Activated CD4-positive, alpha-beta T cell treated with anti-CD3 and anti-CD28 coated beads for 36 hours (primary cell): Measurements from ENCODE around the gene GPT2. TPM values are rescaled to one million over a fixed set of nuclear protein-coding genes. Genes with fewer than 3 reads are reported as not detected.

Experiments used
- ATAC-seq: fragments of 200-7000 bp; cut with Tn5 transposase; one replicate; pipeline ENCODE4 v1.10.0; 2021; ENCODE audit warnings: mild to moderate bottlenecking, moderate library complexity
- CTCF ChIA-PET: fragments of 350-600 bp; sonication (Branson Sonifier 250); formaldehyde crosslinking; loops from one replicate; lab custom pipeline; 2021; ENCODE audit warnings: antibody characterized with exemption; lab: Charles Lee
- POLR2A ChIA-PET: fragments of 350-600 bp; sonication (Branson Sonifier 250); formaldehyde crosslinking; loops from one replicate; lab custom pipeline; 2021; ENCODE audit warnings: antibody characterized with exemption, inconsistent platforms; lab: Charles Lee
- DNase-seq: peaks from one replicate; pipeline ENCODE4 v3.0.0-alpha.2; 2020
- H3K27ac Mint-ChIP-seq: one replicate; pipeline ENCODE4 v1.8.0; 2021; ENCODE audit warnings: mixed read lengths
- H3K27me3 Mint-ChIP-seq: one replicate; pipeline ENCODE4 v1.8.0; 2021; ENCODE audit warnings: mixed read lengths
- H3K36me3 Mint-ChIP-seq: one replicate; pipeline ENCODE4 v1.8.0; 2021; ENCODE audit warnings: low read depth, mixed read lengths
- H3K4me1 Mint-ChIP-seq: one replicate; pipeline ENCODE4 v1.8.0; 2021; ENCODE audit warnings: mixed read lengths
- H3K4me3 Mint-ChIP-seq: one replicate; pipeline ENCODE4 v1.8.0; 2021; ENCODE audit warnings: mild to moderate bottlenecking, moderate library complexity, mixed read lengths
- H3K9me3 Mint-ChIP-seq: one replicate; pipeline ENCODE4 v1.8.0; 2021; ENCODE audit warnings: low read depth, mixed read lengths
- intact Hi-C, 2 experiments: fragments of 100-400 bp; cut with DNase I in 1 of 2; cut with micrococcal nuclease in 1 of 2; formaldehyde crosslinking; loops; one replicate each; pipeline versions ENCODE4 v1.14.2 to v1.15.1; 2022 to 2024; cut with DNase I, micrococcal nuclease
- total RNA-seq, 2 experiments: library from RNA; stranded (reverse); gene quantifications; one replicate each; pipeline ENCODE4 v1.2.3, GENCODE V29; 2021

The GPT2 gene
- total RNA-seq, 2 experiments from 2014 or later, result 25.6 to 34.9 TPM

- Mint-ChIP-seq H3K9me3 (no peaks in the 10 kb centered on the region), H3K36me3 (peaks cover 46% of the 10 kb centered on the region), H3K27me3 (no peaks in the 10 kb centered on the region), H3K27ac (peak overlapping the region; percentile 97), H3K4me1 (peaks cover 56% of the 10 kb centered on the region), H3K4me3 (peak overlapping the region; percentile 85)
- peak; percentile 48 for ATAC-seq
- POLR2A ChIA-PET, result interaction anchor here (0.8 to 1.1 kb wide), 4 partner anchors 11 to 171 kb away, joined by 3 to 4 read pairs (median 3); partner anchors contain the start of gene NETO2
- peak; percentile 73 for DNase-seq
- CTCF ChIA-PET, result interaction anchor here (0.7 to 3.4 kb wide), 6 partner anchors 11 to 169 kb away, joined by 3 to 13 read pairs (median 6); no protein-coding TSS in a partner anchor
- intact Hi-C loops, result loop anchor here (1.0 to 5.0 kb wide), 17 partner anchors 24 to 1638 kb away; partner anchors contain the start of genes C16orf87 (in 2 of the 2), NETO2 (in 2 of the 2), ORC6 (in 2 of the 2) and VPS35 (in 2 of the 2)
These were observed 88.5 kb downstream of the GPT2 start for GRCh38 chr16:46972429-46973206.

- POLR2A ChIA-PET, result interaction anchor here (0.8 to 1.1 kb wide), 4 partner anchors 10 to 151 kb away, joined by 3 to 4 read pairs (median 3); no protein-coding TSS in a partner anchor
- H3K27ac Mint-ChIP-seq, result peak within 1 kb of the TSS; percentile 99
- ATAC-seq, result peak; percentile 87
- intact Hi-C loops, result loop anchor here (1.0 to 5.0 kb wide), 17 partner anchors 25 to 1637 kb away; partner anchors contain the start of genes C16orf87 (in 2 of the 2), NETO2 (in 2 of the 2), ORC6 (in 2 of the 2) and VPS35 (in 2 of the 2)
- peak within 1 kb of the TSS; percentile 85 for H3K4me3 Mint-ChIP-seq
- H3K27me3 Mint-ChIP-seq, result no peaks in the 10 kb centered on the region
- CTCF ChIA-PET, result interaction anchor here (0.7 to 3.4 kb wide), 10 partner anchors 10 to 168 kb away, joined by 3 to 13 read pairs (median 4); no protein-coding TSS in a partner anchor
- H3K4me1 Mint-ChIP-seq, result peaks cover 56% of the 10 kb centered on the region
- peaks cover 40% of the 10 kb centered on the region for H3K36me3 Mint-ChIP-seq
- peak; percentile 96 for DNase-seq
- no peaks in the 10 kb centered on the region for H3K9me3 Mint-ChIP-seq
These were observed 89.2 kb downstream of the GPT2 start, which contains the start of gene DNAJA2 for GRCh38 chr16:46973207-46973995. Gene DNAJA2, minus strand, starts transcription at chr16:46973674. Its CDS starts 102 bp downstream, at chr16:46973572.

GRCh38 chr16:46973996-46974324 lies 89.8 kb downstream of the GPT2 start:
- ATAC-seq (no peak), DNase-seq (no peak)
- CTCF ChIA-PET, result interaction anchor here (0.7 to 2.6 kb wide), 10 partner anchors 10 to 299 kb away, joined by 3 to 13 read pairs (median 4); no protein-coding TSS in a partner anchor
- Mint-ChIP-seq H3K36me3 (peaks cover 34% of the 10 kb centered on the region), H3K4me1 (peaks cover 53% of the 10 kb centered on the region), H3K27me3 (no peaks in the 10 kb centered on the region), H3K9me3 (no peaks in the 10 kb centered on the region), H3K4me3 (peak overlapping the region; percentile 85), H3K27ac (peak overlapping the region; percentile 99)
- intact Hi-C loops, result loop anchor here (1.0 to 5.0 kb wide), 18 partner anchors 25 to 1637 kb away; partner anchors contain the start of genes C16orf87 (in 2 of the 2), NETO2 (in 2 of the 2), ORC6 (in 2 of the 2) and VPS35 (in 2 of the 2)
- POLR2A ChIA-PET, result interaction anchor here (1.1 kb wide), 1 partner anchor 64 kb away, joined by 3 read pairs; no protein-coding TSS in a partner anchor

GRCh38 chr16:46974352-46974751 lies 90.2 kb downstream of the GPT2 start:
- intact Hi-C loops, result loop anchor here in 1 of 2 experiments (1.0 to 5.0 kb wide), 2 partner anchors 63 to 1593 kb away; no protein-coding TSS in a partner anchor
- POLR2A ChIA-PET, result interaction anchor here (1.1 kb wide), 1 partner anchor 63 kb away, joined by 3 read pairs; no protein-coding TSS in a partner anchor
- H3K27me3 Mint-ChIP-seq, result no peaks in the 10 kb centered on the region
- ATAC-seq (peak; percentile 49), DNase-seq (peak; percentile 53)
- H3K27ac Mint-ChIP-seq, result peak overlapping the region; percentile 99
- H3K36me3 Mint-ChIP-seq, result peaks cover 31% of the 10 kb centered on the region
- peaks cover 49% of the 10 kb centered on the region for H3K4me1 Mint-ChIP-seq
- CTCF ChIA-PET, result interaction anchor here (1.0 to 2.6 kb wide), 8 partner anchors 13 to 300 kb away, joined by 3 to 13 read pairs (median 4); no protein-coding TSS in a partner anchor
- H3K9me3 Mint-ChIP-seq, result no peaks in the 10 kb centered on the region
- H3K4me3 Mint-ChIP-seq, result peak overlapping the region; percentile 85

- intact Hi-C loops, result no loop called here
- H3K27ac Mint-ChIP-seq, result peak overlapping the region; percentile 99
- peaks cover 25% of the 10 kb centered on the region for H3K36me3 Mint-ChIP-seq
- ChIA-PET POLR2A (no interaction called here), CTCF (interaction anchor here (1.2 to 2.4 kb wide), 4 partner anchors 12 to 62 kb away, joined by 3 to 13 read pairs (median 7); no protein-coding TSS in a partner anchor)
- no peaks in the 10 kb centered on the region for H3K9me3 Mint-ChIP-seq
- H3K27me3 Mint-ChIP-seq, result no peaks in the 10 kb centered on the region
- peaks cover 45% of the 10 kb centered on the region for H3K4me1 Mint-ChIP-seq
- ATAC-seq, result no peak
- H3K4me3 Mint-ChIP-seq, result peak overlapping the region; percentile 85
- DNase-seq, result peak; percentile 23
These were observed 91.0 kb downstream of the GPT2 start for GRCh38 chr16:46975165-46975564.

GRCh38 chr16:46975908-46976470 lies 91.8 kb downstream of the GPT2 start:
- Mint-ChIP-seq H3K4me1 (peaks cover 39% of the 10 kb centered on the region), H3K4me3 (peak overlapping the region; percentile 57), H3K27ac (peak overlapping the region; percentile 99), H3K27me3 (no peaks in the 10 kb centered on the region), H3K36me3 (peaks cover 20% of the 10 kb centered on the region), H3K9me3 (no peaks in the 10 kb centered on the region)
- intact Hi-C loops, result no loop called here
- ATAC-seq, result no peak
- CTCF ChIA-PET, result interaction anchor here (0.6 to 1.6 kb wide), 5 partner anchors 28 to 1231 kb away, joined by 3 to 7 read pairs (median 3); partner anchors contain the start of gene GPT2
- DNase-seq, result no peak
- POLR2A ChIA-PET, result no interaction called here

- Mint-ChIP-seq H3K36me3 (peaks cover 14% of the 10 kb centered on the region), H3K27me3 (no peaks in the 10 kb centered on the region), H3K4me3 (peak overlapping the region; percentile 57), H3K27ac (peak overlapping the region; percentile 99), H3K4me1 (peaks cover 35% of the 10 kb centered on the region), H3K9me3 (no peaks in the 10 kb centered on the region)
- CTCF ChIA-PET, result interaction anchor here (0.9 to 1.6 kb wide), 4 partner anchors 28 to 92 kb away, joined by 3 to 7 read pairs (median 3); partner anchors contain the start of gene GPT2
- POLR2A ChIA-PET, result no interaction called here
- DNase-seq (peak; percentile 25), ATAC-seq (no peak)
- intact Hi-C loops, result no loop called here
These were observed 92.4 kb downstream of the GPT2 start for GRCh38 chr16:46976550-46976949.

Other genes starting within 250 kb of the GPT2 start
- gene VPS35, start 195.2 kb upstream of the GPT2 start, total RNA-seq, result 10 to 100 TPM; 60.0 to 98.4 TPM
- 10 to 100 TPM; 30.3 to 43.4 TPM for gene ORC6, start 194.7 kb upstream of the GPT2 start, total RNA-seq
- under 1 TPM; 0.05 to 0.27 TPM for gene MYLK3, start 136.0 kb upstream of the GPT2 start, total RNA-seq
- gene C16orf87, start 53.2 kb upstream of the GPT2 start, total RNA-seq, result 10 to 100 TPM; 14.6 to 17.2 TPM
- gene DNAJA2, start 89.3 kb downstream of the GPT2 start, total RNA-seq, result 10 to 100 TPM; 57.2 to 71.2 TPM